IPS-18c (cell line): Measurements from ENCODE around the gene RHOG.
"Not testable (repeated sequence)": the region's sequence is repeated elsewhere in the genome, so short reads cannot be mapped to it uniquely, and the experiment has no call there.

Experiments
- H3K4me3 ChIP-seq: 2 replicates; pipeline ENCODE4 v1.7.0; 2013; ENCODE audit warnings: low read depth, mild to moderate bottlenecking, low read length, moderate library complexity; ENCODE audit not compliant: insufficient read depth
- H3K9me3 ChIP-seq: one replicate; pipeline ENCODE4 v1.6.1; 2013; ENCODE audit warnings: mild to moderate bottlenecking, low read length, moderate library complexity; ENCODE audit not compliant: control insufficient read depth, insufficient read depth

The RHOG gene

GRCh38 chr11:3865388-3866193 lies 24.8 kb upstream of the RHOG start:
- H3K9me3 ChIP-seq = no peaks in the 10 kb centered on the region
- H3K4me3 ChIP-seq = no peak overlapping the region

DNA sequence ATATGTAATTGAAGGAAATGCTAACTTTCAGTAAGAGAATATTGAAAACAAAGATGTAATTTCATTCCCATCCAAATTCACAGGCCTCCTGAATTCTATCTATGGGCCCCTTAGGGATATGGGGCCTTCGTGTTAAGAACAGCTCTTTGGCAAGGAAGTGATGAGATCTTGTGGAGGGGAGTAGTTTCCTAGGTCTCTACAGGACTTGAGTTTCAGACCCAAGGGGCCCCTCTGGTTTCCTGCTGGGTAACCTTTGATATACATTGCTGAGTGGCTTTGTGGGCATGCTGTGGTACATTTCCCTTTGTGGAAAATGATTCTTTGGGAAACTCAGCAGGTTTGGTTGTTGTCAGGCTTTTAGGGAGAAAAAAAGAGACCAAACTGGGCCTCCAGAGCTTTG lies 20.9 kb upstream of the RHOG start:
- Histone ChIP-seq H3K9me3 (no peaks in the 10 kb centered on the region), H3K4me3 (no peak overlapping the region)

DNA sequence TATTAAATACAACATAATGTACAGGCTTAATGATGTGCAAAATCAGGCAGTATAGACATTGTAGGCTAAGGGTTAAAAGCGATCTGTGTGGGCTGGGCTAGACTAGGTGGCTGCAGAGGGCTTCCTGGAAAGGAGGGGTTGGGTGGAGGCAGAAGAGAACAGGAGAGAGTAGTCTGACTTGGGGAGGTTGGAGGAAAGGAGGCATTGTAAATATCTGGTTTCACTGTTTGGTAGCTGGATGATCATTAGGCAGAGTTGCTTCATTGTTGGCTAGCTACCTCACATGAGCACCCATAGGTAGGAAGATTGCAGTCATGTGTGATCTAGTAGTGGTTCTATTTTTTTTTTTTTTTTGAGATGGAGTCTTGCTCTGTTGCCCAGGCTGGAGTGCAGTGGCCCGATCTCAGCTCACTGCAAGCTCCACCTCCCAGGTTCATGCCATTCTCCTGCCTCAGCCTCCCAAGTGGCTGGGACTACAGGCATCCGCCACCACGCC lies 20.2 kb upstream of the RHOG start:
- not testable (repeated sequence) for H3K4me3 ChIP-seq, H3K9me3 ChIP-seq

GRCh38 chr11:3860375-3860774 lies 19.6 kb upstream of the RHOG start:
- no peak overlapping the region for H3K4me3 ChIP-seq

GRCh38 chr11:3859373-3859881 lies 18.7 kb upstream of the RHOG start:
- H3K4me3 ChIP-seq = no peak overlapping the region

More at GRCh38 chr11:3860375-3860774, 19.6 kb upstream of the RHOG start:
- no peaks in the 10 kb centered on the region for H3K9me3 ChIP-seq

DNA sequence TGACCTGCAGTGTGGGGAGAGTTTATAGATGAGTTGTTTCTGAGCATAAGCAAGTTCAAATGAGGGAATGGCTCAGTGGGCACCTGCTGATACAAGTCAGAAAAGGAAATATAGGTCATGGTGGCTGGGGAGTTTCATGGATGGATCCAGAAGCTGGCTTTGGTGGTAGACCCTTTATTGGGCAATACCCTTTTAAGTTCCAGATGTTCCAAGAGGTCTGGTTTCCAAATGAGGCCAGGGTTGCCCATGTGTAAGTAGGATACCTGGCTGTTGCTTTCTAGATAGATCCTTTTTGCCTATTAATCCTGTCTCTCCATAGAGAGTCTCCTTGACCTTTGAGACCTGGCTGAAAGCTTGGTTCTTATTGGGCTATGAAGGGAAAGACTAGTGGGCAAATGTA lies 16.9 kb upstream of the RHOG start:
- H3K4me3 ChIP-seq = no peak overlapping the region

More at GRCh38 chr11:3859373-3859881, 18.7 kb upstream of the RHOG start:
- H3K9me3 ChIP-seq = no peaks in the 10 kb centered on the region

GRCh38 chr11:3856856-3857553 lies 16.2 kb upstream of the RHOG start:
- Histone ChIP-seq H3K9me3 (no peaks in the 10 kb centered on the region), H3K4me3 (no peak overlapping the region)

More for the DNA sequence above, 16.9 kb upstream of the RHOG start:
- no peaks in the 10 kb centered on the region for H3K9me3 ChIP-seq

GRCh38 chr11:3855808-3856491 lies 15.2 kb upstream of the RHOG start:
- no peaks in the 10 kb centered on the region for H3K9me3 ChIP-seq
- peak overlapping the region; percentile 81 for H3K4me3 ChIP-seq

- H3K9me3 ChIP-seq = no peaks in the 10 kb centered on the region
Observed at GRCh38 chr11:3854977-3855807, 14.4 kb upstream of the RHOG start, which contains the start of gene STIM1. TSS of gene STIM1 (plus strand) at chr11:3855664. CDS start at chr11:3856271, 607 bp downstream.

GRCh38 chr11:3854660-3854976 lies 13.9 kb upstream of the RHOG start:
- H3K9me3 ChIP-seq = no peaks in the 10 kb centered on the region
- H3K4me3 ChIP-seq = no peak overlapping the region; the same call in 1 of the 2 replicates

More at GRCh38 chr11:3854977-3855807, 14.4 kb upstream of the RHOG start, which contains the start of gene STIM1:
- peak within 1 kb of the TSS; percentile 97 for H3K4me3 ChIP-seq

DNA sequence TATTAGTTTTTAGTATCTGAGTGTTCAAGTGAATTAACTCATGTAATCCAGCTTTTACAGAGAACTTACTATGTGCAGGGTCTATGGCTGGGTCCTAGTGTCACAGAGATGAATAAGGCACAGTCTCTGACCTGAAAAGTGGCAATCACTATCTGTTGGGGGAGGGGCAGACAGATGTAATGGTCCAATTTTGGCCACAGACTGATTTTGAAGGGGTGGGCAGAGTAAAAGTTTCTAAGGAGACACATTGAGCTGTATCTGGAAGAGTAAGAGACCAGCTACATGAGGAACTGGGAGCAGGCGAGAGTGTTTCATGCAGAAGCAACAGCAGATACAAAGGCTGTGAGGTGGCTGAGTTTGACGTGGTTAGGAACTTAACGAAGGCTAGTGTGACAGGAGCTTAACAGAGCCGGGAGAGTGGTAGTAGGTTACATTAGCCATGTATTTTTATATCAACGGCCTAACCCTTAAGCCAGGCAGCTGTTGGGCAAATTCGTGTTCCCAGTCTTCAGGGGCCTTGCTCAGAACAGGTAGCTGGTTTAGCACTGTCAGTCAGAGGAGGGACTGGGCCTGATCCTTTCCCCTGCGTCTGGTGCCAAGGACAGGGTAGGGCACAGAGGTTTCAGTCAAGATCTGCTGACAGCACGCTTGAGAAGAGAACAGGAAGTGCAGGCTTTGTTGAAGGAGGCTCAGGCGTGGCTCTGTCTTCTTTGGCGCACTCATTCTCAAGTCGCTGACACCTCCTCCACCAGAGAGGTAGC lies 13.3 kb upstream of the RHOG start:
- no peaks in the 10 kb centered on the region for H3K9me3 ChIP-seq
- H3K4me3 ChIP-seq = no peak overlapping the region; the same call in 1 of the 2 replicates

- no peak overlapping the region for H3K4me3 ChIP-seq
- H3K9me3 ChIP-seq = no peaks in the 10 kb centered on the region
Observed at GRCh38 chr11:3853545-3853842, 12.7 kb upstream of the RHOG start.

- Histone ChIP-seq H3K4me3 (no peak overlapping the region), H3K9me3 (no peaks in the 10 kb centered on the region)
Observed at GRCh38 chr11:3849297-3849874, 8.6 kb upstream of the RHOG start.

GRCh38 chr11:3845670-3846069 lies 4.9 kb upstream of the RHOG start:
- H3K9me3 ChIP-seq = no peaks in the 10 kb centered on the region
- no peak overlapping the region for H3K4me3 ChIP-seq

GRCh38 chr11:3845246-3845645 lies 4.5 kb upstream of the RHOG start:
- Histone ChIP-seq H3K9me3 (no peaks in the 10 kb centered on the region), H3K4me3 (no peak overlapping the region)

DNA sequence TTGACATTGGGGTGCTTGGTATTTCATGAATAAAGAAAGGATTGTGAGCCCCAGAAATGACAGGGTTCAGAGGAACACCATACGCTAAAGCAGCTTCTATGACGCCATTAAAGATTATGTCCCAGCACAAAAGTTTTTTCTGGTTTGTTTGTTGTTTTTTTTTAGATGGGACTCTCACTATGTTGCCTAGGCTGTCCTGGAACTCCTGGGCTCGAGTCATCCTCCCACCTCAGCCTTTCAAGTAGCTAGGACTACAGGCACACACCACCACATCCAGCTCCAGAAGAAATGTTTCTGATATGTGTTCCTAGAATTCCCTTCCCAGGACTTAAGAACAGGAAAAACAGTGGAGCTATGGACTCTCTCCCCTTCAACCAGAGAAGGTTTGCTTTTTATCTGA lies 2.6 kb upstream of the RHOG start:
- no peaks in the 10 kb centered on the region for H3K9me3 ChIP-seq
- H3K4me3 ChIP-seq = no peak overlapping the region
